HepG2 (cell line): ENCODE data around the gene VPS4A. TPM values are rescaled to one million over a fixed set of nuclear protein-coding genes. Genes with fewer than 3 reads are reported as not detected.

Experiments used
- BRD4 ChIP-seq: sonication (generic); formaldehyde crosslinking; IDR thresholded peaks from 2 replicates; pipeline ENCODE4 v1.4.0; 2020; ENCODE audit warnings: missing genetic modification reagents
- CAMTA2 ChIP-seq: sonication (generic); formaldehyde crosslinking; IDR thresholded peaks from 2 replicates; pipeline ENCODE4 v1.4.0; 2020; ENCODE audit warnings: mild to moderate bottlenecking, missing genetic modification reagents, borderline replicate concordance
- GMEB1 ChIP-seq: sonication (generic); formaldehyde crosslinking; IDR thresholded peaks from 2 replicates; pipeline ENCODE4 v1.5.1; 2020; ENCODE audit warnings: missing genetic modification reagents, mild to moderate bottlenecking, borderline replicate concordance
- KAT7 ChIP-seq: IDR thresholded peaks from 2 replicates; pipeline ENCODE4 v1.6.1; 2018; ENCODE audit warnings: borderline replicate concordance, missing compliant biosample characterization
- KDM2A ChIP-seq: sonication (generic); formaldehyde crosslinking; IDR thresholded peaks from 2 replicates; pipeline ENCODE4 v1.4.0; 2020; ENCODE audit warnings: low read depth, missing genetic modification reagents, borderline replicate concordance
- KDM3A ChIP-seq: IDR thresholded peaks from 2 replicates; pipeline ENCODE4 v1.6.1; 2018; ENCODE audit warnings: low read depth, missing compliant biosample characterization
- KDM5B ChIP-seq: sonication (generic); formaldehyde crosslinking; IDR thresholded peaks from 2 replicates; pipeline ENCODE4 v1.4.0; 2020; ENCODE audit warnings: missing genetic modification reagents, mild to moderate bottlenecking, borderline replicate concordance
- MED8 ChIP-seq: sonication (generic); formaldehyde crosslinking; IDR thresholded peaks from 2 replicates; pipeline ENCODE4 v1.8.1; 2023; ENCODE audit warnings: mild to moderate bottlenecking, missing genetic modification reagents; ENCODE audit not compliant: insufficient replicate concordance
- RBFOX2 ChIP-seq: fragments of 200-400 bp; formaldehyde crosslinking; IDR thresholded peaks from 2 replicates; pipeline ENCODE4 v1.6.1; 2017; ENCODE audit warnings: low read depth, mild to moderate bottlenecking, low read length
- RFXANK ChIP-seq: IDR thresholded peaks from 2 replicates; pipeline ENCODE4 v1.6.1; 2016
- TOPORS ChIP-seq: sonication (generic); formaldehyde crosslinking; IDR thresholded peaks from 2 replicates; pipeline ENCODE4 v1.8.0; 2023; ENCODE audit warnings: mild to moderate bottlenecking, missing genetic modification reagents
- YY1 ChIP-seq: IDR thresholded peaks from 2 replicates; pipeline ENCODE4 v1.6.1; 2011; ENCODE audit warnings: low read length, low read depth, moderate library complexity, mild to moderate bottlenecking; ENCODE audit not compliant: insufficient read depth, insufficient replicate concordance
- ZBTB2 ChIP-seq: sonication (generic); formaldehyde crosslinking; IDR thresholded peaks from 2 replicates; pipeline ENCODE4 v1.8.0; 2022; ENCODE audit warnings: low read depth, missing genetic modification reagents
- ZFP36 ChIP-seq: fragments of 150-350 bp; IDR thresholded peaks from 2 replicates; pipeline ENCODE4 v1.6.1; 2018; ENCODE audit warnings: borderline replicate concordance, low read length, low read depth; ENCODE audit not compliant: partially characterized antibody
- ZNF12 ChIP-seq: sonication (generic); formaldehyde crosslinking; IDR thresholded peaks from 2 replicates; pipeline ENCODE4 v1.5.0; 2020; ENCODE audit warnings: missing genetic modification reagents
- ZNF205 ChIP-seq: IDR thresholded peaks from 2 replicates; pipeline ENCODE4 v1.6.1; 2018; ENCODE audit warnings: missing biosample characterization, missing genetic modification reagents
- ZNF232 ChIP-seq: sonication (generic); formaldehyde crosslinking; IDR thresholded peaks from 2 replicates; pipeline ENCODE4 v1.4.0; 2020; ENCODE audit warnings: missing genetic modification reagents, borderline replicate concordance
- ZNF33A ChIP-seq: sonication (generic); formaldehyde crosslinking; IDR thresholded peaks from 2 replicates; pipeline ENCODE4 v1.5.1; 2020; ENCODE audit warnings: missing genetic modification reagents, mild to moderate bottlenecking, moderate library complexity, borderline replicate concordance
- ZNF788 ChIP-seq: sonication (generic); formaldehyde crosslinking; IDR thresholded peaks from 2 replicates; pipeline ENCODE4 v1.5.0; 2020; ENCODE audit warnings: mild to moderate bottlenecking, missing genetic modification reagents, borderline replicate concordance
- polyA plus RNA-seq, 8 experiments: library from polyadenylated mRNA; depleted of rRNA in 3 of 8; stranded (reverse) in 7 of 8; unstranded in 1 of 8; fragments of >200 nt; fragmentation: Illumina TruSeq in 4 of 8; extraction: Trizol in 4 of 8; gene quantifications; 2 replicates each; pipeline versions ENCODE4 v1.2.1 to v1.2.3, GENCODE V29; 2011 to 2016; ENCODE audit warnings: low read depth in 4 of 8, missing spikeins in 1 of 8, mixed read lengths in 1 of 8; ENCODE audit not compliant: insufficient read depth in 1 of 8
- total RNA-seq, 5 experiments: library from RNA; depleted of rRNA; stranded (reverse); fragments of >200 nt; fragmentation: Illumina TruSeq; extraction: Trizol; gene quantifications; 2 replicates each; pipeline ENCODE4 v1.2.3, GENCODE V29; 2016; ENCODE audit warnings: low read depth in 1 of 5
- TF ChIP-seq, protein P1 (sequence below): fragments of 450-650 bp; IDR thresholded peaks from 2 replicates; pipeline ENCODE4 v1.6.1; 2017; ENCODE audit warnings: mild to moderate bottlenecking
- TF ChIP-seq, protein P2 (sequence below): sonication (generic); formaldehyde crosslinking; conservative IDR thresholded peaks from 2 replicates; pipeline ENCODE4 v1.5.0; 2020; ENCODE audit warnings: missing genetic modification reagents

Gene VPS4A
- total and polyA plus RNA-seq, 2 of the 13 experiments (the other 11 are each of a cell fraction or from before 2014, with no cell fraction given) = 13.2 to 27.9 TPM

GRCh38 chr16:69310653-69311532, at the start of gene VPS4A (continued):
- TF ChIP-seq ZNF12 (no peak), GMEB1 (peak; percentile 49; the same call in 1 of the 2 replicates), KAT7 (peak; percentile 42; the same call in 1 of the 2 replicates), ZNF33A (no peak), MED8 (no peak), RFXANK (0 out of 2 replicates have a peak, but pooled peaks have one; percentile 60), ZFP36 (no peak), KDM2A (CRISPR knock-in tag) (peak; percentile 89), KDM5B (CRISPR knock-in tag) (0 out of 2 replicates have a peak, but pooled peaks have one; percentile 11), ZNF788 (CRISPR knock-in tag) (peak; percentile 96), BRD4 (CRISPR knock-in tag) (0 out of 2 replicates have a peak, but pooled peaks have one; percentile 15), ZNF205 (no peak; the same call in 1 of the 2 replicates), TOPORS (CRISPR knock-in tag) (peak; percentile 47; the same call in 1 of the 2 replicates), KDM3A (CRISPR knock-in tag) (0 out of 2 replicates have a peak, but pooled peaks have one; percentile 23), RBFOX2 (peak; percentile 93), ZNF232 (CRISPR knock-in tag) (0 out of 2 replicates have a peak, but pooled peaks have one; percentile 22), YY1 (peak; percentile 84), ZBTB2 (CRISPR knock-in tag) (peak; percentile 86), CAMTA2 (no peak)
- TF ChIP-seq, protein P1, sequence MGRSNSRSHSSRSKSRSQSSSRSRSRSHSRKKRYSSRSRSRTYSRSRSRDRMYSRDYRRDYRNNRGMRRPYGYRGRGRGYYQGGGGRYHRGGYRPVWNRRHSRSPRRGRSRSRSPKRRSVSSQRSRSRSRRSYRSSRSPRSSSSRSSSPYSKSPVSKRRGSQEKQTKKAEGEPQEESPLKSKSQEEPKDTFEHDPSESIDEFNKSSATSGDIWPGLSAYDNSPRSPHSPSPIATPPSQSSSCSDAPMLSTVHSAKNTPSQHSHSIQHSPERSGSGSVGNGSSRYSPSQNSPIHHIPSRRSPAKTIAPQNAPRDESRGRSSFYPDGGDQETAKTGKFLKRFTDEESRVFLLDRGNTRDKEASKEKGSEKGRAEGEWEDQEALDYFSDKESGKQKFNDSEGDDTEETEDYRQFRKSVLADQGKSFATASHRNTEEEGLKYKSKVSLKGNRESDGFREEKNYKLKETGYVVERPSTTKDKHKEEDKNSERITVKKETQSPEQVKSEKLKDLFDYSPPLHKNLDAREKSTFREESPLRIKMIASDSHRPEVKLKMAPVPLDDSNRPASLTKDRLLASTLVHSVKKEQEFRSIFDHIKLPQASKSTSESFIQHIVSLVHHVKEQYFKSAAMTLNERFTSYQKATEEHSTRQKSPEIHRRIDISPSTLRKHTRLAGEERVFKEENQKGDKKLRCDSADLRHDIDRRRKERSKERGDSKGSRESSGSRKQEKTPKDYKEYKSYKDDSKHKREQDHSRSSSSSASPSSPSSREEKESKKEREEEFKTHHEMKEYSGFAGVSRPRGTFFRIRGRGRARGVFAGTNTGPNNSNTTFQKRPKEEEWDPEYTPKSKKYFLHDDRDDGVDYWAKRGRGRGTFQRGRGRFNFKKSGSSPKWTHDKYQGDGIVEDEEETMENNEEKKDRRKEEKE = no peak
- TF ChIP-seq, protein P2, sequence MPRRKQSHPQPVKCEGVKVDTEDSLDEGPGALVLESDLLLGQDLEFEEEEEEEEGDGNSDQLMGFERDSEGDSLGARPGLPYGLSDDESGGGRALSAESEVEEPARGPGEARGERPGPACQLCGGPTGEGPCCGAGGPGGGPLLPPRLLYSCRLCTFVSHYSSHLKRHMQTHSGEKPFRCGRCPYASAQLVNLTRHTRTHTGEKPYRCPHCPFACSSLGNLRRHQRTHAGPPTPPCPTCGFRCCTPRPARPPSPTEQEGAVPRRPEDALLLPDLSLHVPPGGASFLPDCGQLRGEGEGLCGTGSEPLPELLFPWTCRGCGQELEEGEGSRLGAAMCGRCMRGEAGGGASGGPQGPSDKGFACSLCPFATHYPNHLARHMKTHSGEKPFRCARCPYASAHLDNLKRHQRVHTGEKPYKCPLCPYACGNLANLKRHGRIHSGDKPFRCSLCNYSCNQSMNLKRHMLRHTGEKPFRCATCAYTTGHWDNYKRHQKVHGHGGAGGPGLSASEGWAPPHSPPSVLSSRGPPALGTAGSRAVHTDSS (CRISPR knock-in tag) = 0 out of 2 replicates have a peak, but pooled peaks have one; percentile 65
